A549 (cell line): Measurements from ENCODE around the gene SNRNP35.

Source experiments
- ESRRA ChIP-seq: fragments of 150-350 bp; IDR thresholded peaks from 2 replicates; pipeline ENCODE4 v1.6.1; 2014; ENCODE audit warnings: mild to moderate bottlenecking, low read length, borderline replicate concordance
- POLR2AphosphoS2 ChIP-seq: conservative IDR thresholded peaks from 2 replicates; pipeline ENCODE4 v1.6.1; 2012; ENCODE audit warnings: low read length, improper control_type of control experiment, inconsistent platforms
- TF ChIP-seq, protein P1 (sequence below): fragments of 200-600 bp; sonication (generic); IDR thresholded peaks from 2 replicates; pipeline ENCODE4 v1.6.1; 2016; ENCODE audit warnings: antibody characterized with exemption, mild to moderate bottlenecking, moderate library complexity

DNA sequence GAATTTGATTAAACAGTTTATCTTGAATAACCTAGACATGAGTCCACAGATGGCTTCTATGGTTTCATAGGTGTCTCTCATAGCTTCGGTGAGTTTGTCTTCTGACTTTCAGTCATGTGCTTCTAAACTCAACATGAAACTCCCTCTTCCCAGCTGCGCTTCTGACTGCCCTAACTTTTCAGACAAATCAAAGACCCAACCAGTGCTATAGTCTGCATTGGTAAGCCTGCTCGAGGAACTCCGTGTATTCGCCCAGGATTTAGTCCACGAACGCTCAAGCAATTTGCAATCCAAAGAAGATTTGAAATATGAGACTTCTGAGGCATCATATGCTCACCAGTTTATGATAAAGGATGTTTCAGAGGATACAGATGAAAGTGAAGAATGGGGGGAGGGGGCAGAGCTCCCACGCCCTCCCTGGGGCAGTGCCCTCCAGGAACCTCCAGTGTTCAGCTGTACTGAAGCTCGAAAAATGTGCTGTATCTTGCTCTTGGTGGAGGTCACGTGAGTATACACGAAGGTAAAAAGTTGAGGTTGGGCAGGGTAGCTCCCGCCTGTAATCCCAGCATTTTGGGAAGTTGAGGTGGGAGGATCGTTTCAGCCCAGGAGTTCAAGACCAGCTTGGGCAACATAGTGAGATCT lies 16.3 kb upstream of the SNRNP35 start:
- TF ChIP-seq, protein P1, sequence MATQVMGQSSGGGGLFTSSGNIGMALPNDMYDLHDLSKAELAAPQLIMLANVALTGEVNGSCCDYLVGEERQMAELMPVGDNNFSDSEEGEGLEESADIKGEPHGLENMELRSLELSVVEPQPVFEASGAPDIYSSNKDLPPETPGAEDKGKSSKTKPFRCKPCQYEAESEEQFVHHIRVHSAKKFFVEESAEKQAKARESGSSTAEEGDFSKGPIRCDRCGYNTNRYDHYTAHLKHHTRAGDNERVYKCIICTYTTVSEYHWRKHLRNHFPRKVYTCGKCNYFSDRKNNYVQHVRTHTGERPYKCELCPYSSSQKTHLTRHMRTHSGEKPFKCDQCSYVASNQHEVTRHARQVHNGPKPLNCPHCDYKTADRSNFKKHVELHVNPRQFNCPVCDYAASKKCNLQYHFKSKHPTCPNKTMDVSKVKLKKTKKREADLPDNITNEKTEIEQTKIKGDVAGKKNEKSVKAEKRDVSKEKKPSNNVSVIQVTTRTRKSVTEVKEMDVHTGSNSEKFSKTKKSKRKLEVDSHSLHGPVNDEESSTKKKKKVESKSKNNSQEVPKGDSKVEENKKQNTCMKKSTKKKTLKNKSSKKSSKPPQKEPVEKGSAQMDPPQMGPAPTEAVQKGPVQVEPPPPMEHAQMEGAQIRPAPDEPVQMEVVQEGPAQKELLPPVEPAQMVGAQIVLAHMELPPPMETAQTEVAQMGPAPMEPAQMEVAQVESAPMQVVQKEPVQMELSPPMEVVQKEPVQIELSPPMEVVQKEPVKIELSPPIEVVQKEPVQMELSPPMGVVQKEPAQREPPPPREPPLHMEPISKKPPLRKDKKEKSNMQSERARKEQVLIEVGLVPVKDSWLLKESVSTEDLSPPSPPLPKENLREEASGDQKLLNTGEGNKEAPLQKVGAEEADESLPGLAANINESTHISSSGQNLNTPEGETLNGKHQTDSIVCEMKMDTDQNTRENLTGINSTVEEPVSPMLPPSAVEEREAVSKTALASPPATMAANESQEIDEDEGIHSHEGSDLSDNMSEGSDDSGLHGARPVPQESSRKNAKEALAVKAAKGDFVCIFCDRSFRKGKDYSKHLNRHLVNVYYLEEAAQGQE, result no peak
- TF ChIP-seq ESRRA (no peak), POLR2AphosphoS2 (no peak)
